Measurements from ENCODE around the gene ABCB8. TPM values are rescaled to one million over a fixed set of nuclear protein-coding genes. Genes with fewer than 3 reads are reported as not detected.

ABCB8 gene
- total and polyA plus RNA-seq, 9 of the 15 experiments (the other 6 are each of a cell fraction or from before 2014, with no cell fraction given) = 7.6 to 106 (median 36.3) TPM

DNA sequence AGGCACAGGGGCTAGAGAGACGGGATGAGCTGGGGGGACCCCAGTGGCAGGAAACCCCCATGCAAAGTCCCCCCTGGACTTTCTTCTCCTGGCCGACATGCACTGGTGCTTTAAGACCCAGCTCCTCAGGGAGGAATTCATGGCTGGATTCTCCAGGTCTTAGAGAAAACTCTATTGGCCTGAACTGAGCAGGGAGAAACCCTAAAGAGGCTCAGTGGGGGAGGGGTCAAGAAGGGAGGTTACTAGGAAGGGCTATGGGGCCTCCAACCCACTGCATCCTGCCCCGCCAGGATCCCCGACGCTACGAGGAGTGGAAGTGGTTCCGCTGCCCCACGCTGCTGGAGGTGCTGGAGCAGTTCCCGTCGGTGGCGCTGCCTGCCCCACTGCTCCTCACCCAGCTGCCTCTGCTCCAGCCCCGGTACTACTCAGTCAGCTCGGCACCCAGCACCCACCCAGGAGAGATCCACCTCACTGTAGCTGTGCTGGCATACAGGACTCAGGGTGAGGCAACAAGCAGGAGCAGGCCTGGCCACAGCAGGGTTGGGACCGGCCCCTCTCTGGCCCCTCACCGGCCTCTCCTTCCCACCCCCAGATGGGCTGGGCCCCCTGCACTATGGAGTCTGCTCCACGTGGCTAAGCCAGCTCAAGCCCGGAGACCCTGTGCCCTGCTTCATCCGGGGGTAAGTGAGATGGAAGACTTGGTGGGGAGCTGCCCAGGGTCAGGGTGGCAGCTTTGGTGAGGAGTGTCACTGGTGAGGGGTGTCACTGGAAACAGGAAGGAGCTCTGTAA lies 17.7 kb upstream of the ABCB8 start (continued):
- TF ChIP-seq, protein P1, sequence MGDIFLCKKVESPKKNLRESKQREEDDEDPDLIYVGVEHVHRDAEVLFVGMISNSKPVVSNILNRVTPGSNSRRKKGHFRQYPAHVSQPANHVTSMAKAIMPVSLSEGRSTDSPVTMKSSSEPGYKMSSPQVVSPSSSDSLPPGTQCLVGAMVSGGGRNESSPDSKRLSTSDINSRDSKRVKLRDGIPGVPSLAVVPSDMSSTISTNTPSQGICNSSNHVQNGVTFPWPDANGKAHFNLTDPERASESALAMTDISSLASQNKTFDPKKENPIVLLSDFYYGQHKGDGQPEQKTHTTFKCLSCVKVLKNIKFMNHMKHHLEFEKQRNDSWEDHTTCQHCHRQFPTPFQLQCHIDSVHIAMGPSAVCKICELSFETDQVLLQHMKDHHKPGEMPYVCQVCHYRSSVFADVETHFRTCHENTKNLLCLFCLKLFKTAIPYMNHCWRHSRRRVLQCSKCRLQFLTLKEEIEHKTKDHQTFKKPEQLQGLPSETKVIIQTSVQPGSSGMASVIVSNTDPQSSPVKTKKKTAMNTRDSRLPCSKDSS (IDR thresholded peaks at IDR 0.05; ENCODE audit: low read depth, partially characterized antibody) = no peak
- TF ChIP-seq HDAC1 (IDR thresholded peaks at IDR 0.05) (peak in 1 of 2 experiments; percentile 91; a peak in 2 of 4 replicates), KHSRP (IDR thresholded peaks at IDR 0.05) (no peak), FIP1L1 (IDR thresholded peaks at IDR 0.05; ENCODE audit: low read depth, low read length, poor library complexity, severe bottlenecking) (no peak), ZNF766 (CRISPR knock-in tag; conservative IDR thresholded peaks at IDR 0.05) (peak; percentile 94), SMAD2 (IDR thresholded peaks at IDR 0.05; ENCODE audit: low read depth, low read length) (no peak), GATA2 (CRISPR knock-in tag; IDR thresholded peaks at IDR 0.05) (no peak), SRSF9 (IDR thresholded peaks at IDR 0.05; ENCODE audit: borderline replicate concordance, low read depth, low read length) (no peak), ZNF668 (CRISPR knock-in tag; IDR thresholded peaks at IDR 0.05) (no peak), ZEB2 (IDR thresholded peaks at IDR 0.05) (no peak), U2AF1 (optimal IDR thresholded peaks at IDR 0.05; ENCODE audit: low read depth, low read length) (no peak)
- TF ChIP-seq, protein P2, sequence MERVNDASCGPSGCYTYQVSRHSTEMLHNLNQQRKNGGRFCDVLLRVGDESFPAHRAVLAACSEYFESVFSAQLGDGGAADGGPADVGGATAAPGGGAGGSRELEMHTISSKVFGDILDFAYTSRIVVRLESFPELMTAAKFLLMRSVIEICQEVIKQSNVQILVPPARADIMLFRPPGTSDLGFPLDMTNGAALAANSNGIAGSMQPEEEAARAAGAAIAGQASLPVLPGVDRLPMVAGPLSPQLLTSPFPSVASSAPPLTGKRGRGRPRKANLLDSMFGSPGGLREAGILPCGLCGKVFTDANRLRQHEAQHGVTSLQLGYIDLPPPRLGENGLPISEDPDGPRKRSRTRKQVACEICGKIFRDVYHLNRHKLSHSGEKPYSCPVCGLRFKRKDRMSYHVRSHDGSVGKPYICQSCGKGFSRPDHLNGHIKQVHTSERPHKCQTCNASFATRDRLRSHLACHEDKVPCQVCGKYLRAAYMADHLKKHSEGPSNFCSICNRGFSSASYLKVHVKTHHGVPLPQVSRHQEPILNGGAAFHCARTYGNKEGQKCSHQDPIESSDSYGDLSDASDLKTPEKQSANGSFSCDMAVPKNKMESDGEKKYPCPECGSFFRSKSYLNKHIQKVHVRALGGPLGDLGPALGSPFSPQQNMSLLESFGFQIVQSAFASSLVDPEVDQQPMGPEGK (CRISPR knock-in tag; IDR thresholded peaks at IDR 0.05; ENCODE audit: borderline replicate concordance) = no peak; the same call in 1 of the 2 replicates
- TF ChIP-seq, protein P3, sequence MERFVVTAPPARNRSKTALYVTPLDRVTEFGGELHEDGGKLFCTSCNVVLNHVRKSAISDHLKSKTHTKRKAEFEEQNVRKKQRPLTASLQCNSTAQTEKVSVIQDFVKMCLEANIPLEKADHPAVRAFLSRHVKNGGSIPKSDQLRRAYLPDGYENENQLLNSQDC (CRISPR knock-in tag; IDR thresholded peaks at IDR 0.05) = no peak
- TF ChIP-seq, protein P4, sequence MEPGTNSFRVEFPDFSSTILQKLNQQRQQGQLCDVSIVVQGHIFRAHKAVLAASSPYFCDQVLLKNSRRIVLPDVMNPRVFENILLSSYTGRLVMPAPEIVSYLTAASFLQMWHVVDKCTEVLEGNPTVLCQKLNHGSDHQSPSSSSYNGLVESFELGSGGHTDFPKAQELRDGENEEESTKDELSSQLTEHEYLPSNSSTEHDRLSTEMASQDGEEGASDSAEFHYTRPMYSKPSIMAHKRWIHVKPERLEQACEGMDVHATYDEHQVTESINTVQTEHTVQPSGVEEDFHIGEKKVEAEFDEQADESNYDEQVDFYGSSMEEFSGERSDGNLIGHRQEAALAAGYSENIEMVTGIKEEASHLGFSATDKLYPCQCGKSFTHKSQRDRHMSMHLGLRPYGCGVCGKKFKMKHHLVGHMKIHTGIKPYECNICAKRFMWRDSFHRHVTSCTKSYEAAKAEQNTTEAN (CRISPR knock-in tag; IDR thresholded peaks at IDR 0.05) = no peak
- TF ChIP-seq, protein P5, sequence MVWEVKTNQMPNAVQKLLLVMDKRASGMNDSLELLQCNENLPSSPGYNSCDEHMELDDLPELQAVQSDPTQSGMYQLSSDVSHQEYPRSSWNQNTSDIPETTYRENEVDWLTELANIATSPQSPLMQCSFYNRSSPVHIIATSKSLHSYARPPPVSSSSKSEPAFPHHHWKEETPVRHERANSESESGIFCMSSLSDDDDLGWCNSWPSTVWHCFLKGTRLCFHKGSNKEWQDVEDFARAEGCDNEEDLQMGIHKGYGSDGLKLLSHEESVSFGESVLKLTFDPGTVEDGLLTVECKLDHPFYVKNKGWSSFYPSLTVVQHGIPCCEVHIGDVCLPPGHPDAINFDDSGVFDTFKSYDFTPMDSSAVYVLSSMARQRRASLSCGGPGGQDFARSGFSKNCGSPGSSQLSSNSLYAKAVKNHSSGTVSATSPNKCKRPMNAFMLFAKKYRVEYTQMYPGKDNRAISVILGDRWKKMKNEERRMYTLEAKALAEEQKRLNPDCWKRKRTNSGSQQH (CRISPR knock-in tag; IDR thresholded peaks at IDR 0.05) = peak; percentile 63; the same call in 1 of the 2 replicates
- TF ChIP-seq, protein P6, sequence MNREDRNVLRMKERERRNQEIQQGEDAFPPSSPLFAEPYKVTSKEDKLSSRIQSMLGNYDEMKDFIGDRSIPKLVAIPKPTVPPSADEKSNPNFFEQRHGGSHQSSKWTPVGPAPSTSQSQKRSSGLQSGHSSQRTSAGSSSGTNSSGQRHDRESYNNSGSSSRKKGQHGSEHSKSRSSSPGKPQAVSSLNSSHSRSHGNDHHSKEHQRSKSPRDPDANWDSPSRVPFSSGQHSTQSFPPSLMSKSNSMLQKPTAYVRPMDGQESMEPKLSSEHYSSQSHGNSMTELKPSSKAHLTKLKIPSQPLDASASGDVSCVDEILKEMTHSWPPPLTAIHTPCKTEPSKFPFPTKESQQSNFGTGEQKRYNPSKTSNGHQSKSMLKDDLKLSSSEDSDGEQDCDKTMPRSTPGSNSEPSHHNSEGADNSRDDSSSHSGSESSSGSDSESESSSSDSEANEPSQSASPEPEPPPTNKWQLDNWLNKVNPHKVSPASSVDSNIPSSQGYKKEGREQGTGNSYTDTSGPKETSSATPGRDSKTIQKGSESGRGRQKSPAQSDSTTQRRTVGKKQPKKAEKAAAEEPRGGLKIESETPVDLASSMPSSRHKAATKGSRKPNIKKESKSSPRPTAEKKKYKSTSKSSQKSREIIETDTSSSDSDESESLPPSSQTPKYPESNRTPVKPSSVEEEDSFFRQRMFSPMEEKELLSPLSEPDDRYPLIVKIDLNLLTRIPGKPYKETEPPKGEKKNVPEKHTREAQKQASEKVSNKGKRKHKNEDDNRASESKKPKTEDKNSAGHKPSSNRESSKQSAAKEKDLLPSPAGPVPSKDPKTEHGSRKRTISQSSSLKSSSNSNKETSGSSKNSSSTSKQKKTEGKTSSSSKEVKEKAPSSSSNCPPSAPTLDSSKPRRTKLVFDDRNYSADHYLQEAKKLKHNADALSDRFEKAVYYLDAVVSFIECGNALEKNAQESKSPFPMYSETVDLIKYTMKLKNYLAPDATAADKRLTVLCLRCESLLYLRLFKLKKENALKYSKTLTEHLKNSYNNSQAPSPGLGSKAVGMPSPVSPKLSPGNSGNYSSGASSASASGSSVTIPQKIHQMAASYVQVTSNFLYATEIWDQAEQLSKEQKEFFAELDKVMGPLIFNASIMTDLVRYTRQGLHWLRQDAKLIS (CRISPR knock-in tag; IDR thresholded peaks at IDR 0.05) = no peak; the same call in 1 of the 2 replicates

Measured in K562 (cell line).